Activated B cell treated with CpG ODN at 0.5 μM for 24 hours (primary cell): ENCODE measurements around the gene GSTP1. TPM values are rescaled to one million over a fixed set of nuclear protein-coding genes. Genes with fewer than 3 reads are reported as not detected.
"Not testable (repeated sequence)": the region's sequence is repeated elsewhere in the genome, so short reads cannot be mapped to it uniquely, and the experiment has no call there.

Source experiments
- ATAC-seq: fragments of 200-7000 bp; cut with Tn5 transposase; one replicate; pipeline ENCODE4 v1.10.0; 2021; ENCODE audit warnings: low read depth, mild to moderate bottlenecking, moderate library complexity
- CTCF ChIA-PET: fragments of 350-600 bp; sonication (Branson Sonifier 250); formaldehyde crosslinking; loops from one replicate; lab custom pipeline; 2021; ENCODE audit warnings: antibody characterized with exemption; lab: Charles Lee
- POLR2A ChIA-PET: fragments of 350-600 bp; sonication (Branson Sonifier 250); formaldehyde crosslinking; loops from one replicate; lab custom pipeline; 2021; ENCODE audit warnings: antibody characterized with exemption; lab: Charles Lee
- DNase-seq: peaks from one replicate; pipeline ENCODE4 v3.0.0; 2022
- H3K27ac Mint-ChIP-seq: one replicate; pipeline ENCODE4 v1.8.0; 2020; ENCODE audit warnings: mixed read lengths
- H3K27me3 Mint-ChIP-seq: one replicate; pipeline ENCODE4 v1.8.0; 2021; ENCODE audit warnings: mixed read lengths
- H3K36me3 Mint-ChIP-seq: one replicate; pipeline ENCODE4 v1.8.0; 2021; ENCODE audit warnings: low read depth, mixed read lengths
- H3K4me1 Mint-ChIP-seq: one replicate; pipeline ENCODE4 v1.8.0; 2021; ENCODE audit warnings: mixed read lengths
- H3K4me3 Mint-ChIP-seq: one replicate; pipeline ENCODE4 v1.8.0; 2020; ENCODE audit warnings: mild to moderate bottlenecking, mixed read lengths
- H3K9me3 Mint-ChIP-seq: one replicate; pipeline ENCODE4 v1.8.0; 2020; ENCODE audit warnings: mixed read lengths
- CTCF ChIP-seq: fragments of 200-600 bp; IDR thresholded peaks from one replicate; pipeline ENCODE4 v1.8.0; 2022; ENCODE audit warnings: antibody characterized with exemption, mild to moderate bottlenecking
- intact Hi-C: fragments of 100-400 bp; cut with micrococcal nuclease; formaldehyde crosslinking; loops from one replicate; pipeline ENCODE4 v1.15.1; 2024
- total RNA-seq: library from RNA; stranded (reverse); gene quantifications from 2 replicates; pipeline ENCODE4 v1.2.3, GENCODE V29; 2022

GSTP1 gene
- total RNA-seq, 1 donor from 2014 or later = 331 TPM

DNA sequence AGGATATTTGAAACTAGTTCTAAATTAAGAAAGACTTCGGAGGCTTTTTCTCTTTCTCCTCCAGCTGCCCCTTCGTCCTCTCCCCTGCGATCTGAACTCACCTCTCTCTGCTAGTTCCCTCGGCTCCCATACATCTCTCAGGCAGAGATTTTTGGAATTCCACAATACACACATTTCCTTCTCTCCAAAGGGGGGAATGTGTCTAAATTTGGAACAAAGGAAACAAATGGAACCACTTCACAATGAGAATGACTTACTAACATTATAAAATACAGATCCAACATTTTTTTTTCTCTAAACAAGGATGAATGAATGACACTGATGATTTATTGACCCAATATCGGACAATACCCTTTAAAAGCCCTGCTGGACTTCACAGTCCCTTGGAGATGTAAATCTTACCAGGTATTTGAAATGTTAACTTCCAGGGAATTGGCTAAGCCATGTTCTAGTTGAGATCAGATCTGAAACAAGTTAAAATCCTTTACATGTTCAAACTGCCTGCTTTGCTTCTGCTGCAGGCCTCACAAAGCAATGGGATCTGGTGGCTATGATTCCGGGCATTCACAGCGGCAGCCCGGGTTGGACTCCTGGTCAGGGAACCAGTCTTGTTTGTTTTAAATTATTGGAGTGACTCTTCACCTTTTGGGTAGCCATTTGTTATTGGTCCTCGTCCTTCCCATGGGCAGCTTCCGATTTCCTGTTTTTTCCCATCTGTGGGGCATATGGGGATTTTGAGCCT, 20.5 kb upstream of the GSTP1 start:
- H3K27ac Mint-ChIP-seq = no peak overlapping the region
- no peak overlapping the region for H3K4me3 Mint-ChIP-seq
- DNase-seq (no peak), ATAC-seq (no peak)
- H3K27me3 Mint-ChIP-seq = no peaks in the 10 kb centered on the region
- TF ChIP-seq CTCF = no peak
- H3K9me3 Mint-ChIP-seq = no peaks in the 10 kb centered on the region
- H3K4me1 Mint-ChIP-seq = peaks cover 23% of the 10 kb centered on the region
- POLR2A ChIA-PET = interaction anchor here (1.4 to 1.5 kb wide), 2 partner anchors 24 to 51 kb away, joined by 3 to 7 read pairs; no protein-coding TSS in a partner anchor
- CTCF ChIA-PET = interaction anchor here (1.3 kb wide), 1 partner anchor 96 kb away, joined by 3 read pairs; no protein-coding TSS in a partner anchor
- no peaks in the 10 kb centered on the region for H3K36me3 Mint-ChIP-seq
- intact Hi-C loops = no loop called here

- H3K27ac Mint-ChIP-seq, H3K27me3 Mint-ChIP-seq, H3K36me3 Mint-ChIP-seq, POLR2A ChIA-PET, H3K9me3 Mint-ChIP-seq, ATAC-seq, DNase-seq, H3K4me3 Mint-ChIP-seq, intact Hi-C loops: not testable (repeated sequence)
- H3K4me1 Mint-ChIP-seq = peaks cover 17% of the 10 kb centered on the region
- CTCF ChIA-PET = interaction anchor here (1.1 kb wide), 1 partner anchor 9 kb away, joined by 5 read pairs; no protein-coding TSS in a partner anchor
These were observed 19.9 kb upstream of the GSTP1 start for GRCh38 chr11:67563705-67564114.

DNA sequence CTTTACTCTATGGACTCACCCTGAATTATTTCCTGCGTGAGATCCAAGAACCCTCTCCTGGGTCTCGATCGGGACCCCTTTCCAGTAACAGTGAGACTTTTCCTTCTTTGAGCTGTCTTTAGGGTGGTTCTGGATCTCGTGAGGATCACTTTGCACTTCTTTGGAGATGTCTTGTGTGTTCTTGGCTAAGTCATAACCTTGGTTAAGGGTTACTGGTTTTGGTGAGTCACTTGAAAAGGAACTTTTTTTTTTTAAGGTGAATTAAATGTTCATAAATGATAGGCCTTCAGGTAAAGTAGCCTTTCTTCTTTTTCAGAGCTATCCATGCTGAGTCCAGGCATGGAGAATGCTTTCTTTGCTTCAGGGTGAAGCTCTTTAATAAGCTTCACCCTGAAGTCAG, 19.4 kb upstream of the GSTP1 start:
- CTCF ChIA-PET = interaction anchor here (1.1 kb wide), 1 partner anchor 8 kb away, joined by 5 read pairs; no protein-coding TSS in a partner anchor
- Mint-ChIP-seq H3K27ac (no peak overlapping the region), H3K4me3 (no peak overlapping the region), H3K27me3 (no peaks in the 10 kb centered on the region), H3K4me1 (peaks cover 16% of the 10 kb centered on the region), H3K9me3 (no peaks in the 10 kb centered on the region), H3K36me3 (no peaks in the 10 kb centered on the region)
- TF ChIP-seq CTCF = no peak
- intact Hi-C loops = no loop called here
- no peak for DNase-seq
- POLR2A ChIA-PET = no interaction called here
- ATAC-seq = no peak

DNA sequence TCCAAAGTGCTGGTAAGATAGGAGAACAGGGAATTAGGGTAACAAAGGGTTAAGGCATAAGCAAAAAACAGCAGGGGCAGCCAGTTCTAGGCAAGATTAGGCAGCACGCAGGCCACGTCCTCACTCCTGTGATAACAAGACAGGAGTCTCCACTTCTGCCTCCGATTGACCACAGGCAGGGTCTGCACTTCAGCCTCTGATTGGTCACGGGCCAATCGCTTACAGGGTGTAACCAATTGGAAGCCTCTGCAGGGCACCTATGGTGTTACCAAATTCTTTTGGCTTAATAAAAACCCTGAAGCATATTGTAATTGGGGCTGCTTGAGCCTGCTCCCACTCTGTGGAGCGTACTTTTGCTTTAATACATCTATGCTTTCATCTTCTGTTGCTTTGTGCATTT, 12.2 kb upstream of the GSTP1 start:
- POLR2A ChIA-PET = interaction anchor here (1.0 kb wide), 1 partner anchor 59 kb away, joined by 3 read pairs; no protein-coding TSS in a partner anchor
- H3K27me3 Mint-ChIP-seq = peaks cover 21% of the 10 kb centered on the region
- no peak overlapping the region for H3K4me3 Mint-ChIP-seq
- no peak for TF ChIP-seq CTCF
- H3K36me3 Mint-ChIP-seq = no peaks in the 10 kb centered on the region
- DNase-seq = no peak
- ATAC-seq = no peak
- peaks cover 9% of the 10 kb centered on the region for H3K4me1 Mint-ChIP-seq
- intact Hi-C loops = loop anchor here (5.0 to 10.0 kb wide), 2 partner anchors 143 to 221 kb away; no protein-coding TSS in a partner anchor
- H3K27ac Mint-ChIP-seq = no peak overlapping the region
- H3K9me3 Mint-ChIP-seq = no peaks in the 10 kb centered on the region
- CTCF ChIA-PET = interaction anchor here (1.0 to 2.2 kb wide), 6 partner anchors 10 to 95 kb away, joined by 3 to 16 read pairs (median 4); partner anchors contain the start of gene NUDT8

DNA sequence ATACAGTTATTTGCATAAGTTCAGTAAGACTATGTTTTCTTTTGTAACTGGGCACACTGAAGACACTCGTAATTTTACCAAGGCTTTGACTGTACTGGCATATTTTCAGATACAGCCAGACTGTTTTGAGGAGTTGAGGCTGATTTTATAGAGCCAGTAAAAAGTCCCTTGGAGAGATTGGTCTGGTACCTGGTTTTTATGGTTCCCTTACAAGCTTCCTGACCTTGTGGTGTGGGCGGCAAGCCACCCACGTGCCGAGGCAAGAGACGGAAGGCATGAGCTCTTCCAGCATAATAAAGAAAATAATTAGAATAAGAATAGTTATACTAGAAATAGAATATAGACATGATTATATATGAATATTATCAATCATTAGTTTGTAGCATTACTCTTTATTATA, 11.3 kb upstream of the GSTP1 start:
- POLR2A ChIA-PET = interaction anchor here (1.3 to 1.8 kb wide), 2 partner anchors 11 to 42 kb away, joined by 6 read pairs; partner anchors contain the start of gene GSTP1
- ATAC-seq (no peak), DNase-seq (no peak)
- no peak for TF ChIP-seq CTCF
- no peaks in the 10 kb centered on the region for H3K9me3 Mint-ChIP-seq
- no peak overlapping the region for H3K4me3 Mint-ChIP-seq
- intact Hi-C loops = loop anchor here (1.0 to 10.0 kb wide), 7 partner anchors 11 to 220 kb away; partner anchors contain the start of genes GSTP1, NDUFV1 and NUDT8
- no peaks in the 10 kb centered on the region for H3K36me3 Mint-ChIP-seq
- H3K27me3 Mint-ChIP-seq = peaks cover 25% of the 10 kb centered on the region
- H3K27ac Mint-ChIP-seq = no peak overlapping the region
- peaks cover 9% of the 10 kb centered on the region for H3K4me1 Mint-ChIP-seq
- CTCF ChIA-PET = interaction anchor here (0.6 to 2.8 kb wide), 16 partner anchors 8 to 95 kb away, joined by 3 to 16 read pairs (median 4); partner anchors contain the start of genes GSTP1 and NUDT8
